Caco-2 (cell line): ENCODE measurements around the gene PDZD8. TPM values are rescaled to one million over a fixed set of nuclear protein-coding genes. Genes with fewer than 3 reads are reported as not detected.

ENCODE experiments used
- BruUV-seq: library from RNA; stranded (reverse); fragments of 400-500 nt; replicated peaks from 2 replicates; lab custom pipeline; 2021; lab: Mats Ljungman, UMichigan
- CTCF ChIA-PET: fragments of 300-600 bp; sonication (Branson Sonifier 250); formaldehyde crosslinking; loops from one replicate; lab custom pipeline; 2022; ENCODE audit warnings: antibody characterized with exemption; lab: Charles Lee
- POLR2A ChIA-PET: fragments of 300-600 bp; sonication (Branson Sonifier 250); formaldehyde crosslinking; loops from one replicate; lab custom pipeline; 2022; ENCODE audit warnings: antibody characterized with exemption; lab: Charles Lee
- DNase-seq, 2 experiments: peaks; one replicate each; pipeline versions ENCODE4 v3.0.0 to v3.0.0-alpha.2; 2020 to 2022
- H3K27me3 ChIP-seq: replicated peaks from 2 replicates; pipeline ENCODE4 v1.6.0; 2011; ENCODE audit warnings: low read length; ENCODE audit not compliant: control insufficient read depth, insufficient read depth
- H3K36me3 ChIP-seq: 2 replicates; pipeline ENCODE4 v1.5.1; 2011; ENCODE audit warnings: low read length; ENCODE audit not compliant: control insufficient read depth, insufficient read depth
- H3K4me1 ChIP-seq: fragments of 250-450 bp; sonication (Bioruptor Pico); 2 replicates; pipeline ENCODE4 v1.5.1; 2020; ENCODE audit warnings: mild to moderate bottlenecking
- H3K4me3 ChIP-seq: 2 replicates; pipeline ENCODE4 v1.5.1; 2011; ENCODE audit warnings: low read depth, mild to moderate bottlenecking, control low read depth, low read length
- H3K9me3 ChIP-seq: fragments of 250-450 bp; sonication (Bioruptor Pico); 2 replicates; pipeline ENCODE4 v1.5.1; 2020; ENCODE audit warnings: mild to moderate bottlenecking, moderate library complexity
- H3K27ac Mint-ChIP-seq: one replicate; pipeline ENCODE4 v1.8.0; 2022; ENCODE audit warnings: mixed read lengths; ENCODE audit not compliant: unreplicated experiment
- H3K27me3 Mint-ChIP-seq: one replicate; pipeline ENCODE4 v1.8.0; 2022; ENCODE audit warnings: mixed read lengths; ENCODE audit not compliant: insufficient read depth, unreplicated experiment
- H3K36me3 Mint-ChIP-seq: one replicate; pipeline ENCODE4 v1.8.0; 2022; ENCODE audit warnings: mild to moderate bottlenecking, mixed read lengths; ENCODE audit not compliant: insufficient read depth, unreplicated experiment
- H3K4me1 Mint-ChIP-seq: one replicate; pipeline ENCODE4 v1.8.0; 2022; ENCODE audit warnings: low read depth, mixed read lengths; ENCODE audit not compliant: unreplicated experiment
- H3K4me3 Mint-ChIP-seq: one replicate; pipeline ENCODE4 v1.8.0; 2022; ENCODE audit warnings: mild to moderate bottlenecking, moderate library complexity, mixed read lengths; ENCODE audit not compliant: unreplicated experiment
- H3K9me3 Mint-ChIP-seq: one replicate; pipeline ENCODE4 v1.8.0; 2022; ENCODE audit warnings: mixed read lengths; ENCODE audit not compliant: unreplicated experiment
- CTCF ChIP-seq, 2 experiments: fragments of 200-600 bp in 1 of 2; IDR thresholded peaks; 1 replicate in 1 of 2; 2 replicates in 1 of 2; pipeline versions ENCODE4 v1.5.1 to v1.8.0; 2011 to 2022; ENCODE audit warnings: antibody characterized with exemption in 1 of 2, control low read depth in 1 of 2, inconsistent platforms in 1 of 2, low read depth in 1 of 2, low read length in 1 of 2, mild to moderate bottlenecking in 1 of 2, moderate library complexity in 1 of 2; ENCODE audit not compliant: insufficient read depth in 1 of 2, severe bottlenecking in 1 of 2, unreplicated experiment in 1 of 2
- intact Hi-C: fragments of 100-400 bp; cut with micrococcal nuclease; formaldehyde crosslinking; loops from one replicate; pipeline ENCODE4 v1.10.0; 2022; ENCODE audit not compliant: unreplicated experiment
- total RNA-seq: library from RNA; stranded (reverse); gene quantifications from 2 replicates; pipeline ENCODE4 v1.2.3, GENCODE V29; 2022

PDZD8 gene
- total RNA-seq, 1 experiment from 2014 or later, result 49.4 TPM

- H3K36me3 Mint-ChIP-seq, result no peaks in the 10 kb centered on the region
- DNase-seq, result no peak
- H3K4me3 ChIP-seq, result no peak overlapping the region
- H3K4me1 ChIP-seq, result 0 out of 2 replicates have a peak, but pooled peaks cover 3% of the 10 kb centered on the region
- intact Hi-C loops, result no loop called here
- no peak for TF ChIP-seq CTCF (IDR thresholded peaks at IDR 0.05; ENCODE audit: insufficient read depth in 1 of 2, low read depth in 1 of 2, low read length in 1 of 2, severe bottlenecking in 1 of 2, unreplicated experiment in 1 of 2)
- H3K27ac Mint-ChIP-seq, result no peak overlapping the region
- BruUV-seq, result no TSS peak
- H3K27me3 Mint-ChIP-seq, result no peaks in the 10 kb centered on the region
- no peak overlapping the region for H3K4me3 Mint-ChIP-seq
- H3K36me3 ChIP-seq, result no peaks in the 10 kb centered on the region
- POLR2A ChIA-PET, result no interaction called here
- H3K9me3 ChIP-seq, result no peaks in the 10 kb centered on the region
- peaks cover 12% of the 10 kb centered on the region for H3K4me1 Mint-ChIP-seq
- no peaks in the 10 kb centered on the region for H3K9me3 Mint-ChIP-seq
- H3K27me3 ChIP-seq, result no peaks in the 10 kb centered on the region
- CTCF ChIA-PET, result no interaction called here
Observed at GRCh38 chr10:117271427-117271826, 103.8 kb downstream of the PDZD8 start.

- Histone ChIP-seq H3K4me3 (no peak overlapping the region), H3K36me3 (no peaks in the 10 kb centered on the region), H3K9me3 (no peaks in the 10 kb centered on the region), H3K27me3 (no peaks in the 10 kb centered on the region), H3K4me1 (0 out of 2 replicates have a peak, but pooled peaks cover 3% of the 10 kb centered on the region)
- ChIA-PET CTCF (no interaction called here), POLR2A (no interaction called here)
- H3K4me1 Mint-ChIP-seq, result peaks cover 17% of the 10 kb centered on the region
- H3K36me3 Mint-ChIP-seq, result no peaks in the 10 kb centered on the region
- BruUV-seq, result no TSS peak
- intact Hi-C loops, result no loop called here
- no peaks in the 10 kb centered on the region for H3K9me3 Mint-ChIP-seq
- no peak overlapping the region for H3K4me3 Mint-ChIP-seq
- no peak for DNase-seq
- no peak overlapping the region for H3K27ac Mint-ChIP-seq
- H3K27me3 Mint-ChIP-seq, result no peaks in the 10 kb centered on the region
- no peak for TF ChIP-seq CTCF (IDR thresholded peaks at IDR 0.05; ENCODE audit: insufficient read depth in 1 of 2, low read depth in 1 of 2, low read length in 1 of 2, severe bottlenecking in 1 of 2, unreplicated experiment in 1 of 2)
Observed at GRCh38 chr10:117268907-117269306, 106.3 kb downstream of the PDZD8 start.

GRCh38 chr10:117268258-117268657, 107.0 kb downstream of the PDZD8 start:
- no TSS peak for BruUV-seq
- H3K36me3 ChIP-seq, result no peaks in the 10 kb centered on the region
- Mint-ChIP-seq H3K27me3 (no peaks in the 10 kb centered on the region), H3K27ac (no peak overlapping the region), H3K4me3 (no peak overlapping the region), H3K36me3 (no peaks in the 10 kb centered on the region), H3K9me3 (no peaks in the 10 kb centered on the region), H3K4me1 (peaks cover 17% of the 10 kb centered on the region)
- H3K9me3 ChIP-seq, result no peaks in the 10 kb centered on the region
- intact Hi-C loops, result no loop called here
- no peak for TF ChIP-seq CTCF (IDR thresholded peaks at IDR 0.05; ENCODE audit: insufficient read depth in 1 of 2, low read depth in 1 of 2, low read length in 1 of 2, severe bottlenecking in 1 of 2, unreplicated experiment in 1 of 2)
- ChIA-PET POLR2A (no interaction called here), CTCF (no interaction called here)
- H3K4me1 ChIP-seq, result 0 out of 2 replicates have a peak, but pooled peaks cover 3% of the 10 kb centered on the region
- no peak overlapping the region for H3K4me3 ChIP-seq
- H3K27me3 ChIP-seq, result no peaks in the 10 kb centered on the region
- no peak for DNase-seq
